ENCODE measurements around the gene PHF19. TPM values are rescaled to one million over a fixed set of nuclear protein-coding genes. Genes with fewer than 3 reads are reported as not detected.

The PHF19 gene
- total RNA-seq, 2 donors from 2014 or later: 166 to 222 TPM

DNA sequence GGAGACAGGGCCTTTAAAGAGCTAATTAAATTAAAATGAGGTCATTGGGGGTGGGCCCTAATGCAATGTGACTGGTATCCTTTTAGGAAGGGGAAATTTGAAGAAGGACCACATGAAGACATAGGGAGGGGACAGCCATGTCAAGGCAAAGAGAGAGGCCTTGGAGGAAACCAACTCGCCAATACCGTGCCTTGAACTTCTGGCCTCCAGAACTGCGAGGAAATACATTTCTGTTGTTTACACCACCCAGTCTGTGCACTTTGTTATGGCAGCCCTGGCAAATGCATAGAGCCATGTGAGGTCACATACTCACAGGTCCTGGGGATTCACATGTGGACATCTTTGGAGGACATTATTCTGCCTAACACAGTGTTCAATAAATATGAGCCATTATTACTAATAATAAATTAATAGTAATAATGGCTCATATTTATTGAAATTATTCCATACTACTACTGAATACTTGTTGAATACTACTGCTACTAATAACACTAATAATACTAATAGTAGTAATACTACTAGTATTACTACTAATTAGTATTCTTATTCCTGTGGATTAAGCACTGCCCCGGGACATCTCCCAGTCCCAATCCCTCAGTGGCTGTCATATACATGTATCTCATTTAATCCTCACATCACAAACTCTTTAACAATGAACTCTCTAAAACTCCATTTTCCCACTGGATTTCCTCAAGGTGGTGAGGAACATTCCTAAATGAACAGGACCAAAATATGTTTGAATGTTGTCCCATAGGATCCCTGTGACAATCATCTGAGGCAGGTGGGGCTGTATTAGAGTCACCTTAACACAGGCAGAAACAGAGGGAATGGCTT, 41.2 kb upstream of the PHF19 start:
- H3K9me3 Mint-ChIP-seq: no peaks in the 10 kb centered on the region
- H3K4me3 Mint-ChIP-seq: peak overlapping the region; percentile 85 to 90
- no peaks in the 10 kb centered on the region for H3K27me3 Mint-ChIP-seq (ENCODE audit: low read depth)
- H3K27ac Mint-ChIP-seq: peak overlapping the region; percentile 98
- ATAC-seq (replicated peaks in 1 of 2) (no peak), DNase-seq (no peak)
- peaks cover 95% of the 10 kb centered on the region for H3K4me1 Mint-ChIP-seq (ENCODE audit: low read depth)
- H3K36me3 Mint-ChIP-seq (ENCODE audit: insufficient read depth in 2 of 2): peaks cover 47 to 72% of the 10 kb centered on the region in 2 donors

DNA sequence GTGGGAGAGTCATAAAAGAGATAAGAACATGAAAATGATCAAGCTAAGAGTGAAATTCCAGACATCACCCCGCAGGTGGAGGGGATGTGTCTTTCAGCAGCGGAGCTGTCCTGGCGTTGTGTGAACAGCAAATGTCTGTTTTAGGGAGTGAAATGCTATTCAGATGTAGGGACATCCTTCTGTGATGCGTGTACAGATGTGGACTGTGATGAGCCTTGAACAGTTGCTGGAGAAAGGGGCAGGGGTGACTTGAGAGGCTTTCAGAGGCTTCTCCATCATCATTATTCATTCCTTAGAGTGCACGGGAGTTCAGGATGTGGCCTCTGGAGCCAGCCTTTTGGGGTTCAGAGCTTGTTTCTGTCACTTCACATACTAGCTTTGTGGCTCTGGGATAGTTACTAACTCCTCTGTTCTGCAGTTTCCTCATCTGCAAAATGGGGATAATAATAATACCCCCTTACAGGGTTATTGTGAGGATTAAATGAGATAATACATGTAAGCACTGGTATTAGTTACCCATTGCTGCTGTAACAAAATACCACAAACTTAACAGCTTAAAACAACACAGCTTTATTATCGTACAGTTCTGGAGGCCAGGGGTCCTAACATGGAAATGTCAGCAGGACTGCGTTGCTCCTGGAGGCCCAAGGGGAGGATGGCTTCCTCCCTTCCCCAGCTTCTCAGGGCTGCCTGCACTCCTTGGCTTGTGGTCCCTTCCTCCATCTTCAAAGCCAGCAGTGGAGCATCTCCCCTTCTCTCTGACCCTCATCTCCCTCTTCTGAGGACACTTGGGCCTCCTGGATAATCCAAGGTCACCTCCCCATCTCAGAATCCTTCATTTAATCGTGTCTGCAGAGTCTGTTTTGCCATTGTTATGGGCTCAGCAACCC, 40.2 kb upstream of the PHF19 start:
- peaks cover 51 to 71% of the 10 kb centered on the region in 2 donors for H3K36me3 Mint-ChIP-seq (ENCODE audit: insufficient read depth in 2 of 2)
- no peaks in the 10 kb centered on the region for H3K27me3 Mint-ChIP-seq (ENCODE audit: low read depth)
- peaks cover 95% of the 10 kb centered on the region for H3K4me1 Mint-ChIP-seq (ENCODE audit: low read depth)
- peak overlapping the region; percentile 71 to 79 for H3K4me3 Mint-ChIP-seq
- ATAC-seq (replicated peaks in 1 of 2) (no peak), DNase-seq (no peak)
- H3K9me3 Mint-ChIP-seq: no peaks in the 10 kb centered on the region
- H3K27ac Mint-ChIP-seq: peak overlapping the region; percentile 98

DNA sequence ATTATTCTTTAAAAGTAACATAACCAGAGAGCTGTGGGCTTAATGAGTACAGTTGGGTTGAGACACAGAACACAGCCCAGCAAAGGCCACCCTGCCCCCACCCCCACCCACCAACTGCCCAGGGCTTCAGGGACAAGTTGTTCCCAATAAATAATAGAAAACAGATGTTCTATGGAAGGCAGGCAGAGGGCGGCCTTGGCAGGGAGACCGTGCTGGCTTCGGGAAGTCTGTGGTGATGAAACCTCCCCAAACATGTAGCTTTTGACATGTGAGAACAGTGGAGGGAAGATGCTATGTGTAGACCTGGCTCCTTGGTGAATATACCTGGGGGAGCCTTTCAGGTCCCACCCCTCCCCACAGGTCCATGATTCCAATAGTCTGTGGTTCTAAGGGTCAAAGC, 39.6 kb upstream of the PHF19 start:
- peak overlapping the region; percentile 71 to 79 for H3K4me3 Mint-ChIP-seq
- peaks cover 51 to 71% of the 10 kb centered on the region in 2 donors for H3K36me3 Mint-ChIP-seq (ENCODE audit: insufficient read depth in 2 of 2)
- peak overlapping the region; percentile 98 for H3K27ac Mint-ChIP-seq
- ATAC-seq (replicated peaks in 1 of 2): no peak
- peaks cover 95% of the 10 kb centered on the region for H3K4me1 Mint-ChIP-seq (ENCODE audit: low read depth)
- DNase-seq: no peak
- H3K9me3 Mint-ChIP-seq: no peaks in the 10 kb centered on the region
- no peaks in the 10 kb centered on the region for H3K27me3 Mint-ChIP-seq (ENCODE audit: low read depth)

DNA sequence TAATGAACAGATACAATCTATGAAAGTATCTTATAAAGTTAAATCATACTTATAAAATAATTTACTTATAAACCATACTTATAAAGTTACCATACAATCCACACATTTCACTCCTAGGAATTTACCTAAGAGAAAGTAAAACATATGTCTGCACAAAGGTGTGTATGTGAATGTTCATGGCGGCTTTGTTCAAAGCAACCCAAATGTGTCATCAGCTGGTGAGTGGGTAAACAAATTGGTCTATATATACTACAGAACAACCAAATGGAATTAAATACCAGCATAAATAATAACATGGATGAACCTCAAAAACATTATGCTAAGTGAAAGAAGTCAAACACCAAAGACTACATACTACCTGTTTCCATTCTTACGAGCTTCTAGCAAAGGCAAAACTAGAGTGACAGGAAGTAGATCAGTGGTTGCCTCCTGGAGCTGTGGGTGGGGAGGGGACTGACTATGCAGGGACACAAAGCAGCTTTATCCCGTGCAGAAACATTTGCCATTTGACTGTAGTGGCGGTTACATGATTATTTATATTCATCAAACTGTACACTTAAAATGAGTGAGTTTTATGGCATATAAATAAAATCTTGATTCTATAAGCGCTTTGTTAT, 39.0 kb upstream of the PHF19 start:
- no peaks in the 10 kb centered on the region for H3K27me3 Mint-ChIP-seq (ENCODE audit: low read depth)
- H3K4me3 Mint-ChIP-seq: peak overlapping the region; percentile 71 to 79
- ATAC-seq (replicated peaks in 1 of 2): peak; percentile 71 to 76
- H3K36me3 Mint-ChIP-seq (ENCODE audit: insufficient read depth in 2 of 2): peaks cover 52 to 72% of the 10 kb centered on the region in 2 donors
- peak overlapping the region; percentile 98 for H3K27ac Mint-ChIP-seq
- DNase-seq: peak; percentile 55 to 64
- H3K4me1 Mint-ChIP-seq (ENCODE audit: low read depth): peaks cover 95% of the 10 kb centered on the region
- H3K9me3 Mint-ChIP-seq: no peaks in the 10 kb centered on the region

DNA sequence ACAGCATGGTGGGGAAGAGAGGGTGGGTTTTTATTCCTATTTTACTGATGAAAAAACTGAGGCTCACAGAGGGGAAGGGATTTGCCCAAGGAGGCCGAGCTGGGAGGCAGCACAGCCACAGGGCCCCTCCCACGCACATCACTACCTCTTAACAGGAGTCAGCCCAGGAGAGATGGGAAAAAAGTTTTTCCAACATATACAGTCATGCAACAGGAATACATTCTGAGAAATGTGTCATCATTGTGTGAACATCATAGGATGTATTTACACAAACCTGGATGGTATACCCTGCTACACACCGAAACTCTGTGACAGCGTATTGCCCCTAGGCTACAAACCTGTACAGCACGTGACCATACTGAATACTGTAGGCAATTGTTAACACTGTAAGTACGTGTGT, 38.0 kb upstream of the PHF19 start:
- Mint-ChIP-seq H3K36me3 (ENCODE audit: insufficient read depth in 2 of 2) (peaks cover 48 to 78% of the 10 kb centered on the region in 2 donors), H3K27me3 (ENCODE audit: low read depth) (no peaks in the 10 kb centered on the region), H3K27ac (peak overlapping the region; percentile 92), H3K4me1 (ENCODE audit: low read depth) (peaks cover 95% of the 10 kb centered on the region), H3K4me3 (peak overlapping the region in 1 of 2 donors; percentile 30), H3K9me3 (no peaks in the 10 kb centered on the region)
- ATAC-seq (replicated peaks in 1 of 2): no peak
- no peak for DNase-seq

DNA sequence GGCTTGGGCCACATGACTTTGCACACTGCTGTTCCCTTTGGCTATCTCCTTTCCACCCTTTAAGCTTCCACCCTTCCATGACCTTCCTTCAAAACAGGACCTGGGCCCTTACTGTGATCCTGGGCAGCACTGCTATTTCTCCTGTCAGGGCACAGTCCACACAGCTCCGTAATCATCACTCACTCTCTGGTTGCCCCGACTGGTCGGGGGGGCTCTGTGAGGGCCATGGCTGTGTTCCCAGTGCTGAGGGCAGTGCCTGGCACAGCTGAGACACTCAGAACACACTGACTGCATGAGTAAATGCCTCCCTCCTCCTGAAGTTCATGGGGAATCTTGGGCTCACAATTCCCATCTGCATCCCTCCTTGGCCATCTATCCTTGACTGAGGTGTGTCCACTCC, 37.4 kb upstream of the PHF19 start:
- no peak for ATAC-seq (replicated peaks in 1 of 2)
- peak overlapping the region; percentile 92 for H3K27ac Mint-ChIP-seq

DNA sequence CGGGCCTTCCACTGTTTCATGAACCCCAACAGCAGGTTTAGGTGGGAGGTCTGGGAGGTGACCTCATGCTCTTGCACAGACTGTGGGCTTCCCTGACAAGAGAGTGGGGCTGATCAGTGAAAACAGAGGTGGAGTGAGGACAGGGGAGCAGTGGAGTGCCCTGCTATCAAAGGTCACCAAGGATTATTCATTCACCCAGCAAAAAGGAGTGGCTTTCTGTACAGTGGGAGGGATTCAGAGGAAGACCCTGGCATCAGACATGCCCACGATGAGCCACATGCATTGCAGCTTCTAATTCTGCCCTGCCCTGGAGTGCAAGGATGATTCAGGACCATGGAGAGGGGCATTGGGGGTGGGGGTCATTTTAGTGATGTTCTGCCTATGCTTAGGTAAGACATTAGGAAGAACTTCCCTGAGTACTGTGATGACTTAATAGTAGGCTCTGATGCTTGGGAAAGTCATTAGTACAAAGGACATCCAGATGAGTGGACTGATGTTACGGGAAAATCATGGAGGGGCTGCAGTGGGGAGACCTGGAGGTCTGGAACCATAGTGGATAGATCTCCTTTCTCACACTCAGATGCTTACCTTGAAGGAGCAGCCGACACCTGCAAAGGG, 36.8 kb upstream of the PHF19 start:
- H3K4me1 Mint-ChIP-seq (ENCODE audit: low read depth): peaks cover 95% of the 10 kb centered on the region
- H3K9me3 Mint-ChIP-seq: no peaks in the 10 kb centered on the region
- peak overlapping the region; percentile 26 for H3K27ac Mint-ChIP-seq
- peak overlapping the region in 1 of 2 donors; percentile 10 for H3K4me3 Mint-ChIP-seq
- H3K27me3 Mint-ChIP-seq (ENCODE audit: low read depth): no peaks in the 10 kb centered on the region
- ATAC-seq (replicated peaks in 1 of 2) (no peak), DNase-seq (no peak)
- peaks cover 47 to 74% of the 10 kb centered on the region in 2 donors for H3K36me3 Mint-ChIP-seq (ENCODE audit: insufficient read depth in 2 of 2)

More for the DNA sequence above, 37.4 kb upstream of the PHF19 start:
- DNase-seq: no peak
- Mint-ChIP-seq H3K4me3 (peak overlapping the region; percentile 28 to 30), H3K9me3 (no peaks in the 10 kb centered on the region), H3K36me3 (ENCODE audit: insufficient read depth in 2 of 2) (peaks cover 44 to 74% of the 10 kb centered on the region in 2 donors), H3K27me3 (ENCODE audit: low read depth) (no peaks in the 10 kb centered on the region), H3K4me1 (ENCODE audit: low read depth) (peaks cover 95% of the 10 kb centered on the region)

DNA sequence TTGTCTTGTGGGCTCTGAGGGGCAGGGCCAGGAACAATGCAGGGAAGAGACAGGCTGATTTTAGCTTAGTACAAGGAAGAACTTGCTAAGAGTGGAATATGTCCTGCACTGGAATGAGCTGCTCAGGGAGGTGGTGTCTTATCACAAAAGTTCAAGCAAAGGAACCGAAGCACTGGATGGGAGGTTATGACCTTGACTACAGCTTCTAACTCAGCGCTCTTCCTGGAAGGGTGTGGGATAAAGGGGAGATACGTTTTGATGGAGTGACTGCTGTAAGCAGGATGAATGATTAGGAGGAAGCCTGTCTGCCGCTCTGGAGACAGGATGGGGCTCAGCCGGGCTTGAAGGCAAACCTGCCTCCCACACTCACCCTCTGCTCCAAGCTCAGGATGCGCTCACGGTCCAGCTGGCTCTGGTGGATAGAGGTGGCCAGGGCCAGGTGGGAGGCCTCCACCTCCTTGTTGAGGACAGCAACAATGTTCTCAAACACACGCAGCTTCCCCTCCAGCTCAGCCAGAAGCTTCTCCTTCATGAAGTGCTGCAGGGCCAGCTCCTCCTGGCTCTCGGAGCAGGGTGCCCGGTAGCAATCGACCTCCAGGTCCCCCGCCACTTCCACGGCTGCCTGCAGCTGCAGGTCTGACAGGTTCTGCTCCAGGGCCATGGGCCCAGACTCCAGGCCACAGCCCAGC, 36.1 kb upstream of the PHF19 start:
- H3K4me3 Mint-ChIP-seq: peak overlapping the region; percentile 10 to 46
- H3K4me1 Mint-ChIP-seq (ENCODE audit: low read depth): peaks cover 94% of the 10 kb centered on the region
- H3K36me3 Mint-ChIP-seq (ENCODE audit: insufficient read depth in 2 of 2): peaks cover 43 to 71% of the 10 kb centered on the region in 2 donors
- H3K9me3 Mint-ChIP-seq: no peaks in the 10 kb centered on the region
- ATAC-seq (replicated peaks in 1 of 2) (no peak), DNase-seq (no peak)
- H3K27me3 Mint-ChIP-seq (ENCODE audit: low read depth): no peaks in the 10 kb centered on the region
- peak overlapping the region; percentile 86 for H3K27ac Mint-ChIP-seq

DNA sequence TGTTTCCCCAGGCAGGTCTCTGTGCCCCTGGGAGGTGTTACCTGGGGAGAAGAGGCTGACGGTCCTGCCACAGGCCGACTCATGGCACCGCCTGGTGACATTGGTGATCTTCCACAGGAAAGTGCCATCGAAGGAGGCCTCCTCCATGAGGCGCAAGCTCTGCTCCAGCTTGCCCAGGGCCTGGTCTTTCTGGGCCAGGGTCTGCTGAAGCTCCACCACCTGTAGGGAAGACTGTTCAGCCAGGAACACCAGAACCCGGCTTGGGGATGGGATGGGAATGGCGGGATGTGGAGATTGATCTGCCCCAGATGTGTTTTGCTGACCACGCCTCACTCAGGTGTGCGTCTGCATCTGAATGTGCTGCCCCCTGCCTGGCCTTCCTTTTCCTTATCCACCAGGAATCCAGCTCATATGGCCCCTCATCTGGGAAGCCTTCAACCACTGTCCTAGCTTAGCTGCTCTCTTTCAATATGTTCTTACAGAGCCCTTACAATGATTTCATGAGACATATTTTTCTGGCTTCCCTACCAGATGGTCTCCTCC, 34.4 kb upstream of the PHF19 start:
- Mint-ChIP-seq H3K9me3 (no peaks in the 10 kb centered on the region), H3K36me3 (ENCODE audit: insufficient read depth in 2 of 2) (peaks cover 38 to 73% of the 10 kb centered on the region in 2 donors), H3K4me3 (peak overlapping the region; percentile 10 to 60), H3K27ac (peak overlapping the region; percentile 86), H3K4me1 (ENCODE audit: low read depth) (peaks cover 93% of the 10 kb centered on the region), H3K27me3 (ENCODE audit: low read depth) (no peaks in the 10 kb centered on the region)
- DNase-seq (no peak), ATAC-seq (replicated peaks in 1 of 2) (no peak)

DNA sequence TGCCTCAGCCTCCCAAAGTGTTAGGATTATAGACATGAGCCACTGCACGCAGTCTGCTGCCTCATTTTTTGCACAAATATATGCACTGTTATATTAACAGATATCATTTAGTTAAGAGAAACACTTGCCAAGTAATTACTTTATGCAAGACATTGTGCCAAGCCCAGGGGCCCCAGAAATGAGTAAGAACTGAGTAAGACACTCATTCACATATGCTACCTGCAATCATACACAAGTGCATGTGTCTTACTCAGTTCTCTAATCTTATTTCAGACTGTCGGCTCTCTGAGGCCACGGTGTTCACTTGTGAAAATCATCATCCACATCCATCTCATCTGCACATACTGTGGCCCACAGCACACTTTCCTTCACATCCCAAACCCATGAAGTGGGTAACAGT, 33.7 kb upstream of the PHF19 start:
- ATAC-seq (replicated peaks in 1 of 2) (peak; percentile 67 to 69), DNase-seq (peak in 1 of 2 donors; percentile 53)
- Mint-ChIP-seq H3K4me1 (ENCODE audit: low read depth) (peaks cover 93% of the 10 kb centered on the region), H3K4me3 (peak overlapping the region; percentile 10 to 60), H3K9me3 (no peaks in the 10 kb centered on the region), H3K27me3 (ENCODE audit: low read depth) (no peaks in the 10 kb centered on the region), H3K27ac (peak overlapping the region; percentile 51), H3K36me3 (ENCODE audit: insufficient read depth in 2 of 2) (peaks cover 38 to 70% of the 10 kb centered on the region in 2 donors)

DNA sequence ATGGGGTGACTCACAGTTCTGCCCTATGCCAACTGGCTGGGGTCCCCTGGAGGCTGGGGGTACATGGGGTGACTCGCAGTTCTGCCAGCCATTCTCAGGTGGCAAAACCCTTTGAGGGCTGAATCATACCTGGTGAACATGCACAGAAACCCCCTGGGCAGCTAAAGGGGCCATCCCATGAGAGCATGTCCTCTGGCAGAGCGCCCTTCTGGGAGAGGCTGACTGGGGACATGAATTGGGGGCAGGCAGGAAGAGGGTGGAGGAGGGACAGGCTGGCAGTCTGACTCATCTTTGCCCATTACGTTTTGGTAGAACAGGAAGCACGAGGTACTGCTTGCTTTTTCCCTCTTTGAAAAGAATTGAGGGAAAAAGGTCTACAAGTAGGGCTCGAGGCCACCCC, 32.9 kb upstream of the PHF19 start:
- peak overlapping the region; percentile 37 to 45 for H3K4me3 Mint-ChIP-seq
- peak overlapping the region; percentile 64 for H3K27ac Mint-ChIP-seq
- H3K9me3 Mint-ChIP-seq: no peaks in the 10 kb centered on the region
- ATAC-seq (replicated peaks in 1 of 2) (peak; percentile 74 to 77), DNase-seq (peak; percentile 70 to 78)
- peaks cover 99% of the 10 kb centered on the region for H3K4me1 Mint-ChIP-seq (ENCODE audit: low read depth)
- H3K36me3 Mint-ChIP-seq (ENCODE audit: insufficient read depth in 2 of 2): peaks cover 41 to 70% of the 10 kb centered on the region in 2 donors
- no peaks in the 10 kb centered on the region for H3K27me3 Mint-ChIP-seq (ENCODE audit: low read depth)

All from activated T-cell treated with anti-CD3 and anti-CD28 coated beads, Interleukin-2, amount 50 U/mL, for 72 hours (primary cell).